Measurements from ENCODE around the gene REXO5. TPM values are rescaled to one million over a fixed set of nuclear protein-coding genes. Genes with fewer than 3 reads are reported as not detected.

Gene REXO5
- total and polyA plus RNA-seq, 8 donors: 4.7 to 31.7 (median 7.2) TPM

GRCh38 chr16:20798364-20798763, 8.0 kb upstream of the REXO5 start:
- Histone ChIP-seq H3K27me3 (no peaks in the 10 kb centered on the region), H3K9me3 (no peaks in the 10 kb centered on the region), H3K36me3 (peaks cover 0 to 36% (median 31%) of the 10 kb centered on the region in 4 donors), H3K4me3 (no peak overlapping the region), H3K4me1 (peaks cover 0 to 20% (median 9%) of the 10 kb centered on the region in 4 donors), H3K27ac (no peak overlapping the region)
- intact Hi-C loops (cut with DNase I; ENCODE audit: low total_unique reads): loop anchor here (10.0 kb wide), 1 partner anchor 286 kb away; no protein-coding TSS in a partner anchor
- TF ChIP-seq EP300 (IDR thresholded peaks at IDR 0.05): no peak
- no peak for TF ChIP-seq CTCF (IDR thresholded peaks at IDR 0.05)
- TF ChIP-seq POLR2A (IDR thresholded peaks at IDR 0.05): no peak
- no peak for TF ChIP-seq POLR2AphosphoS5 (IDR thresholded peaks at IDR 0.05)
- 23 to 48% (median 37%) methylated on average over 2 of the region's 2 CpGs for WGBS, 5 donors
- DNase-seq: no peak

GRCh38 chr16:20799599-20799998, 6.7 kb upstream of the REXO5 start:
- peak in 5 of 7 experiments; percentile 45 to 58 (median 53) for TF ChIP-seq CTCF (IDR thresholded peaks at IDR 0.05)
- TF ChIP-seq POLR2A (IDR thresholded peaks at IDR 0.05): no peak
- intact Hi-C loops (cut with DNase I; ENCODE audit: low total_unique reads): loop anchor here (10.0 kb wide), 1 partner anchor 285 kb away; no protein-coding TSS in a partner anchor
- Histone ChIP-seq H3K4me3 (no peak overlapping the region), H3K4me1 (peaks cover 0 to 31% (median 15%) of the 10 kb centered on the region in 4 donors), H3K36me3 (peaks cover 0 to 36% (median 31%) of the 10 kb centered on the region in 4 donors), H3K27me3 (no peaks in the 10 kb centered on the region), H3K27ac (peak overlapping the region in 1 of 5 donors; percentile 1), H3K9me3 (no peaks in the 10 kb centered on the region)
- WGBS, 5 donors: 34 to 50% (median 44%) methylated on average over 2 of the region's 2 CpGs
- DNase-seq: peak in 1 of 2 donors; percentile 41

- DNase-seq: no peak
- Histone ChIP-seq H3K36me3 (peaks cover 0 to 36% (median 29%) of the 10 kb centered on the region in 4 donors), H3K9me3 (no peaks in the 10 kb centered on the region), H3K27me3 (no peaks in the 10 kb centered on the region), H3K4me1 (peaks cover 8 to 45% (median 28%) of the 10 kb centered on the region in 4 donors), H3K4me3 (no peak overlapping the region), H3K27ac (no peak overlapping the region)
- TF ChIP-seq POLR2A (IDR thresholded peaks at IDR 0.05): no peak
- TF ChIP-seq EP300 (IDR thresholded peaks at IDR 0.05): no peak
- no peak for TF ChIP-seq CTCF (IDR thresholded peaks at IDR 0.05)
- no peak for TF ChIP-seq POLR2AphosphoS5 (IDR thresholded peaks at IDR 0.05)
- intact Hi-C loops (cut with DNase I; ENCODE audit: low total_unique reads): no loop called here
- WGBS, 5 donors: 27 to 48% (median 36%) methylated on average over 1 of the region's 1 CpG
These were observed 5.0 kb upstream of the REXO5 start for GRCh38 chr16:20801278-20801677.

- 49 to 68% (median 64%) methylated on average over 2 of the region's 2 CpGs for WGBS, 5 donors
- Histone ChIP-seq H3K9me3 (no peaks in the 10 kb centered on the region), H3K27me3 (no peaks in the 10 kb centered on the region), H3K4me3 (no peak overlapping the region), H3K4me1 (peaks cover 8 to 59% (median 40%) of the 10 kb centered on the region in 4 donors), H3K36me3 (peaks cover 0 to 22% (median 19%) of the 10 kb centered on the region in 4 donors), H3K27ac (no peak overlapping the region)
- intact Hi-C loops (cut with DNase I; ENCODE audit: low total_unique reads): no loop called here
- no peak for DNase-seq
- TF ChIP-seq CTCF (IDR thresholded peaks at IDR 0.05): no peak
- TF ChIP-seq POLR2A (IDR thresholded peaks at IDR 0.05): no peak
- no peak for TF ChIP-seq POLR2AphosphoS5 (IDR thresholded peaks at IDR 0.05)
- no peak for TF ChIP-seq EP300 (IDR thresholded peaks at IDR 0.05)
These were observed 3.2 kb upstream of the REXO5 start for GRCh38 chr16:20803192-20803560.

Measured in stomach (tissue), 9 donors.